Type B pancreatic cell (in vitro differentiated cells): Measurements from ENCODE around the gene NPTN. TPM values are rescaled to one million over a fixed set of nuclear protein-coding genes. Genes with fewer than 3 reads are reported as not detected.

ENCODE experiments used
- DNase-seq: peaks from one replicate; pipeline ENCODE4 v3.0.0; 2021; ENCODE audit warnings: mixed read lengths; ENCODE audit not compliant: unreplicated experiment; ENCODE audit errors: extremely low spot score
- H3K27ac Mint-ChIP-seq: 2 replicates; pipeline ENCODE4 v1.8.0; 2021; ENCODE audit warnings: mild to moderate bottlenecking, mixed read lengths
- H3K27me3 Mint-ChIP-seq: 2 replicates; pipeline ENCODE4 v1.8.0; 2021; ENCODE audit warnings: mixed read lengths
- H3K36me3 Mint-ChIP-seq: 2 replicates; pipeline ENCODE4 v1.8.0; 2021; ENCODE audit warnings: mixed read lengths
- H3K4me1 Mint-ChIP-seq: one replicate; pipeline ENCODE4 v1.8.0; 2021; ENCODE audit warnings: mixed read lengths; ENCODE audit not compliant: unreplicated experiment
- H3K4me3 Mint-ChIP-seq: 2 replicates; pipeline ENCODE4 v1.8.0; 2021; ENCODE audit warnings: mild to moderate bottlenecking, mixed read lengths
- H3K9me3 Mint-ChIP-seq: 2 replicates; pipeline ENCODE4 v1.8.0; 2021; ENCODE audit warnings: mixed read lengths
- CTCF ChIP-seq: fragments of 200-600 bp; sonication (generic); conservative IDR thresholded peaks from 2 replicates; pipeline ENCODE4 v1.5.0; 2021; ENCODE audit warnings: antibody characterized with exemption, mild to moderate bottlenecking
- total RNA-seq: library from RNA; stranded (reverse); gene quantifications from 2 replicates; pipeline ENCODE4 v1.2.1, GENCODE V29; 2021; ENCODE audit warnings: low replicate concordance

Gene NPTN
- total RNA-seq, 1 donor from 2014 or later, result 89.6 TPM

GRCh38 chr15:73597036-73597638 is 36.1 kb downstream of the NPTN start:
- peaks cover 30% of the 10 kb centered on the region for H3K4me1 Mint-ChIP-seq
- H3K9me3 Mint-ChIP-seq, result no peaks in the 10 kb centered on the region
- peaks cover 3% of the 10 kb centered on the region for H3K36me3 Mint-ChIP-seq
- no peak overlapping the region for H3K4me3 Mint-ChIP-seq
- H3K27ac Mint-ChIP-seq, result no peak overlapping the region
- H3K27me3 Mint-ChIP-seq, result no peaks in the 10 kb centered on the region
- no peak for DNase-seq
- no peak for TF ChIP-seq CTCF

DNA sequence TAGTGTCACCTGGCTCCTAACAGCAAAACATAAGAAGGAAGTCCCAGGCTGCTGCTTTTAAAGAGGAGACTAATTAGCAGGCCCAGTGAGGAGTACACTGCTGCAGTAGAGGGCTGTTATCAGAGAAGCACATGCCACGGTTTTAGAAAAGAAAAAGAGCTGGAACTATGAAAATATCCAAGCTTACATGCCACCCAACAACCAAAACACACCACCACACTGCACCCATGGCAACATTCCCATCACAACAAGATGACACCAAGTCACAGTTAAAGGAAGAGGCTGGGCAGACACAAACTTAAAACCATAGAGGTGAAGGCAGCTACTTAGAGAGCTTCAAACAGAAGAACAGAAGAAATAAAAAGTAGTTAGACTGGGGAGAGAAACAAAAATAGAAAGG is 37.0 kb downstream of the NPTN start:
- no peak for DNase-seq
- Mint-ChIP-seq H3K27me3 (no peaks in the 10 kb centered on the region), H3K4me3 (no peak overlapping the region), H3K27ac (no peak overlapping the region), H3K4me1 (peaks cover 30% of the 10 kb centered on the region), H3K36me3 (peaks cover 7% of the 10 kb centered on the region), H3K9me3 (no peaks in the 10 kb centered on the region)
- no peak for TF ChIP-seq CTCF

DNA sequence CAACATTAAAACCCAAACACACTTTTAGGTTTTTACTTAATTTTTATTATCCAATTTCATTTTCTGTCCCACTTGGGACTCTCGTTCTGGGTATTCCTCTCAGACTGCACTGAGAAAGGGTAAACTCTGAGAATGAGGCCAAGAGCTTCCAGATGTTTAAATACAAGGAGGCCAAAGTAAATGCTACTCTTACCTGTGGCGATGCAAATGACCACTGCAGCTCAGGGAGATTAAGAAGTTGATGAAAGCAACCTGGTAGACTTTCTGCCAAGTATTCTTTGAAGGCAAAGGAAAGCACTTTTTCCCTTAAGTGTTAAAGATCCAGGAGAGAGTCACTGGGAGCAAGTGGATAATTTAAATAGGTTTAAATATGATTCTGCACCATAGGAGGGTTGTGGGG is 39.1 kb downstream of the NPTN start:
- DNase-seq, result no peak

DNA sequence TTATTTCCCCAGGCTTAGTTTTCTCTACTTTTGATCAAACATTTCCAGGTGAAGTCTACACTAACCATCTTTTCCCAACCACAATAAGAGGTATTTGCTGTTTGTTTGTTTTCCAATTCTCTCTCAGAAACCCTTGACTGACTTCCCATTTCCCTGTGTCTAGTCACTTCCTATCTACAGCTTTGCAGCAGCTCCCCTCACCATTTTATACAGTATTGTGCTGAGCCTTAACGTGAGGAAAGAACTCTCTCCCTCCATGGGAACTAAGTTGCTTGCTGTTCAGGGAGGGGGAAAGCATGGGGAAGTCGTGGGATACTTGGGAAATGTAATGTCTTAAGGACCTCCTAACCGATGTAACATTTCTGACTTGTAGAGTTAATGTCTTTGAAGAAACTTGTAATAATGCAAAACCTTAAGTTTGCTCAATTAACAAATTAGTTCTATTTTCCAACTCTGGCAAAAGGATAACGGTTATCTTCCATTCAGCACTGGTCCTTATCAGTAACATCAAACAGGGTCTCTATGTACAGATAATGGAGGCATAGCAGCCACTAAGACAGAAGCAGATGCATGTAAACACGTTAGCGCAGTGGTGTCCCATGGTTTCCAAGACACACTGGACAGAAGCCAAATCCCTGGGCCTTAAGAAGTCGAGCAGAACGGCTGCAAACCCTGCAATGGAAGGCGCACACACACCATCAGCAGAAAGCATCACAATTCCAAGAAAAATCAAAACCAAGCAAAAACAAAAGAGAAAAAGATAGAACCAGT is 39.7 kb downstream of the NPTN start:
- Mint-ChIP-seq H3K27me3 (no peaks in the 10 kb centered on the region), H3K4me1 (peaks cover 19% of the 10 kb centered on the region), H3K4me3 (no peak overlapping the region), H3K9me3 (no peaks in the 10 kb centered on the region), H3K36me3 (peaks cover 13% of the 10 kb centered on the region), H3K27ac (no peak overlapping the region)
- DNase-seq, result no peak
- no peak for TF ChIP-seq CTCF

More for the DNA sequence above, 39.1 kb downstream of the NPTN start:
- H3K27ac Mint-ChIP-seq, result no peak overlapping the region
- peaks cover 25% of the 10 kb centered on the region for H3K4me1 Mint-ChIP-seq
- no peak for TF ChIP-seq CTCF
- no peak overlapping the region for H3K4me3 Mint-ChIP-seq
- H3K27me3 Mint-ChIP-seq, result no peaks in the 10 kb centered on the region
- H3K36me3 Mint-ChIP-seq, result peaks cover 11% of the 10 kb centered on the region
- H3K9me3 Mint-ChIP-seq, result no peaks in the 10 kb centered on the region

DNA sequence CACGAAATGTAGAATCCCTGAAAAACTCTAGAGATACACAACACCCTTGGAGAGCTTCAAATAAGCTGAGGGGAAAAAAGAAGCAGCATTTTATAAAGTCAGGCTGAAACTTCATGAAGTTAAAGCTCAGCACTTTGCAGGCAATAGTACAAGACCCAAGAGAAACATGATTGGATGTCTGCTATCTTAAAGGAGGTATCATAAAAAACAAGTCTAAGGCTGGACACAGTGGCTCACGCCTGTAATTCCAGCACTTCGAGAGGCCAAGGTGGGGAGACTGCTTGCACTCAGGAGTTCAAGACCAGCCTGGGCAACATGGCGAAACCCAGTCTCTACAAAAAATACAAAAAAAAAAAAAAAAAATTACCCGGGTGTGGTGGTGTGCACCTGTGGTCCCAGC is 42.9 kb downstream of the NPTN start:
- Mint-ChIP-seq H3K36me3 (peaks cover 30% of the 10 kb centered on the region), H3K27ac (no peak overlapping the region), H3K4me1 (peaks cover 7% of the 10 kb centered on the region), H3K9me3 (no peaks in the 10 kb centered on the region), H3K27me3 (no peaks in the 10 kb centered on the region), H3K4me3 (no peak overlapping the region)
- TF ChIP-seq CTCF, result no peak
- no peak for DNase-seq
